MM.1S (cell line): ENCODE measurements around the gene PTPRZ1.
A peak's percentile ranks its signal among the peaks of the same experiment; 100 is the strongest.

Experiments
- DNase-seq: peaks from one replicate; pipeline ENCODE4 v3.0.0-alpha.2; 2015
- H2AFZ ChIP-seq: fragments of 300-600 bp; sonication (generic); 2 replicates; pipeline ENCODE4 v1.6.0; 2016; ENCODE audit warnings: antibody characterized with exemption, low read length
- H3F3A ChIP-seq: fragments of 300-600 bp; sonication (generic); 2 replicates; pipeline ENCODE4 v1.6.1; 2016; ENCODE audit warnings: mild to moderate bottlenecking, antibody characterized with exemption, low read length, moderate library complexity, mixed read lengths; ENCODE audit not compliant: insufficient read depth
- H3K27ac ChIP-seq: fragments of 300-600 bp; sonication (generic); 2 replicates; pipeline ENCODE4 v1.5.1; 2016; ENCODE audit warnings: mild to moderate bottlenecking, low read length
- H3K27me3 ChIP-seq: fragments of 300-600 bp; sonication (generic); replicated peaks from 2 replicates; pipeline ENCODE4 v1.6.0; 2016; ENCODE audit warnings: low read length; ENCODE audit not compliant: insufficient read depth
- H3K36me3 ChIP-seq: fragments of 300-600 bp; sonication (generic); replicated peaks from 2 replicates; pipeline ENCODE4 v1.6.1; 2016; ENCODE audit warnings: mild to moderate bottlenecking, low read length, mixed read lengths; ENCODE audit not compliant: insufficient read depth
- H3K4me1 ChIP-seq: fragments of 300-600 bp; sonication (generic); 2 replicates; pipeline ENCODE4 v1.6.1; 2016; ENCODE audit warnings: low read length, mixed read lengths
- H3K4me2 ChIP-seq: fragments of 300-600 bp; sonication (generic); 2 replicates; pipeline ENCODE4 v1.6.0; 2016; ENCODE audit warnings: low read depth, low read length
- H3K4me3 ChIP-seq: fragments of 300-600 bp; sonication (generic); 2 replicates; pipeline ENCODE4 v1.5.1; 2016; ENCODE audit warnings: low read length, mixed read lengths
- H3K79me2 ChIP-seq: fragments of 300-600 bp; sonication (generic); 2 replicates; pipeline ENCODE4 v1.6.1; 2016; ENCODE audit warnings: mixed run types, low read length, mixed read lengths
- H3K9ac ChIP-seq: fragments of 300-600 bp; sonication (generic); 2 replicates; pipeline ENCODE4 v1.6.1; 2016; ENCODE audit warnings: low read length, mixed read lengths
- H3K9me2 ChIP-seq: fragments of 300-600 bp; sonication (generic); replicated peaks from 2 replicates; pipeline ENCODE4 v1.6.1; 2016; ENCODE audit warnings: mild to moderate bottlenecking, low read length, mixed read lengths; ENCODE audit not compliant: insufficient read depth
- H3K9me3 ChIP-seq: fragments of 300-600 bp; sonication (generic); replicated peaks from 2 replicates; pipeline ENCODE4 v1.6.1; 2016; ENCODE audit warnings: mild to moderate bottlenecking, low read length, mixed read lengths; ENCODE audit not compliant: insufficient read depth
- H4K20me1 ChIP-seq: fragments of 300-600 bp; sonication (generic); 2 replicates; pipeline ENCODE4 v1.6.1; 2016; ENCODE audit warnings: mild to moderate bottlenecking, low read length, moderate library complexity, mixed read lengths; ENCODE audit not compliant: insufficient read depth
- CTCF ChIP-seq: fragments of 300-600 bp; sonication (generic); IDR thresholded peaks from 2 replicates; pipeline ENCODE4 v1.5.1; 2016; ENCODE audit warnings: antibody characterized with exemption, low read length, mixed read lengths
- EZH2 ChIP-seq: fragments of 300-600 bp; sonication (generic); optimal IDR thresholded peaks from 2 replicates; pipeline ENCODE3; 2017; ENCODE audit warnings: low read depth, mild to moderate bottlenecking, antibody characterized with exemption, low read length, mixed read lengths
- EZH2phosphoT487 ChIP-seq: fragments of 300-600 bp; sonication (generic); IDR thresholded peaks from 2 replicates; pipeline ENCODE4 v1.6.1; 2018; ENCODE audit warnings: antibody characterized with exemption, low read length

Gene PTPRZ1

DNA sequence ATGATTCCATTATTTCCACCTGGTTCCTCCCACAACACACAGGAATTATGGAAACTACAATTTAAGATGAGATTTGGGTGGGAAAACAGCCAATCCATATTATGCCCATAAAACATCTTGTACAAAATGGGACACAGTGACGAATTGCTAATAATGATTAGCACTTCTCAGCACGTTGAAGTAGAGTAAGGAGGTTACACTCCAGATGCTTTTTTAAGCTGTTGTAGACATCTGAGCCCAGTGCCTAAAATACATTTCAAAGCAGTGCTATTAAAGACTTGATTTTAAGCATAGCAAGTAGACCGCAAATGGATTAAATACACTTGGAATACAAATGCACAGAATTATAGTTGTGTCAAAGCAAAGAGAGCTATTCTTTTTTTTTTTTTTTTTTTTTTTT lies 165.2 kb downstream of the PTPRZ1 start:
- no peak for DNase-seq
- Histone ChIP-seq H3K9ac (no peak overlapping the region), H4K20me1 (no peaks in the 10 kb centered on the region), H3K9me2 (no peaks in the 10 kb centered on the region), H2AFZ (no peak overlapping the region), H3K27me3 (no peaks in the 10 kb centered on the region), H3K9me3 (no peaks in the 10 kb centered on the region), H3K4me3 (no peak overlapping the region), H3K27ac (no peak overlapping the region), H3K4me1 (peaks cover 23% of the 10 kb centered on the region), H3K36me3 (no peaks in the 10 kb centered on the region), H3K79me2 (no peaks in the 10 kb centered on the region), H3F3A (peaks cover 16% of the 10 kb centered on the region), H3K4me2 (no peak overlapping the region)
- TF ChIP-seq EZH2phosphoT487: no peak
- no peak for TF ChIP-seq CTCF
- TF ChIP-seq EZH2: no peak

GRCh38 chr7:122038904-122039303 lies 165.9 kb downstream of the PTPRZ1 start:
- no peaks in the 10 kb centered on the region for H3K27me3 ChIP-seq
- no peaks in the 10 kb centered on the region for H3K79me2 ChIP-seq
- H3K9me3 ChIP-seq: no peaks in the 10 kb centered on the region
- no peak for TF ChIP-seq EZH2phosphoT487
- TF ChIP-seq CTCF: no peak
- TF ChIP-seq EZH2: no peak
- H3K9ac ChIP-seq: no peak overlapping the region
- H4K20me1 ChIP-seq: no peaks in the 10 kb centered on the region
- H3K36me3 ChIP-seq: no peaks in the 10 kb centered on the region
- H3K4me1 ChIP-seq: peaks cover 23% of the 10 kb centered on the region
- H3K4me3 ChIP-seq: no peak overlapping the region
- H2AFZ ChIP-seq: no peak overlapping the region
- H3K4me2 ChIP-seq: 0 out of 2 replicates have a peak overlapping the region, but pooled peaks have one; percentile 2
- no peak for DNase-seq
- H3K9me2 ChIP-seq: no peaks in the 10 kb centered on the region
- no peak overlapping the region for H3K27ac ChIP-seq
- peaks cover 16% of the 10 kb centered on the region for H3F3A ChIP-seq

- Histone ChIP-seq H3F3A (peaks cover 15% of the 10 kb centered on the region), H3K9ac (no peak overlapping the region), H3K27ac (no peak overlapping the region), H3K9me2 (no peaks in the 10 kb centered on the region), H3K27me3 (no peaks in the 10 kb centered on the region), H3K4me1 (peaks cover 21% of the 10 kb centered on the region), H3K4me3 (no peak overlapping the region), H2AFZ (no peak overlapping the region), H3K9me3 (no peaks in the 10 kb centered on the region), H4K20me1 (no peaks in the 10 kb centered on the region), H3K36me3 (no peaks in the 10 kb centered on the region), H3K4me2 (no peak overlapping the region), H3K79me2 (no peaks in the 10 kb centered on the region)
- no peak for DNase-seq
- TF ChIP-seq EZH2 (no peak), CTCF (no peak), EZH2phosphoT487 (no peak)
Observed at GRCh38 chr7:122040147-122040546, 167.2 kb downstream of the PTPRZ1 start.
